Measurements from ENCODE around the gene SCD5. TPM values are rescaled to one million over a fixed set of nuclear protein-coding genes. Genes with fewer than 3 reads are reported as not detected.

SCD5 gene
- polyA plus RNA-seq, 4 donors: 0.45 to 73.0 (median 5.3) TPM

- Histone ChIP-seq H3K4me3 (ENCODE audit: low read depth in 1 of 3, low read length in 3 of 3) (no peak overlapping the region), H3K27me3 (ENCODE audit: control insufficient read depth in 3 of 3, insufficient read depth in 3 of 3, low read length in 3 of 3) (no peaks in the 10 kb centered on the region), H3K9me3 (ENCODE audit: control insufficient read depth in 2 of 2, insufficient read depth in 1 of 2, low read depth in 1 of 2, low read length in 1 of 2) (no peaks in the 10 kb centered on the region), H3K36me3 (ENCODE audit: control insufficient read depth in 3 of 3, insufficient read depth in 2 of 3, low read depth in 1 of 3, low read length in 3 of 3) (peaks cover 0 to 3% (median 0%) of the 10 kb centered on the region in 3 donors), H3K27ac (ENCODE audit: low read depth in 1 of 3, low read length in 2 of 3) (no peak overlapping the region), H3K4me1 (ENCODE audit: control insufficient read depth in 3 of 3, insufficient read depth in 2 of 3, low read depth in 1 of 3, low read length in 2 of 3) (peaks cover 0 to 3% (median 0%) of the 10 kb centered on the region in 3 donors)
- 85 to 94% (median 88%) methylated on average over 2 of the region's 2 CpGs for whole genome bisulfite sequencing, 3 donors
- FAIRE-seq (no peak), DNase-seq (no peak)
These were observed 130.7 kb downstream of the SCD5 start for GRCh38 chr4:82667761-82668480.

DNA sequence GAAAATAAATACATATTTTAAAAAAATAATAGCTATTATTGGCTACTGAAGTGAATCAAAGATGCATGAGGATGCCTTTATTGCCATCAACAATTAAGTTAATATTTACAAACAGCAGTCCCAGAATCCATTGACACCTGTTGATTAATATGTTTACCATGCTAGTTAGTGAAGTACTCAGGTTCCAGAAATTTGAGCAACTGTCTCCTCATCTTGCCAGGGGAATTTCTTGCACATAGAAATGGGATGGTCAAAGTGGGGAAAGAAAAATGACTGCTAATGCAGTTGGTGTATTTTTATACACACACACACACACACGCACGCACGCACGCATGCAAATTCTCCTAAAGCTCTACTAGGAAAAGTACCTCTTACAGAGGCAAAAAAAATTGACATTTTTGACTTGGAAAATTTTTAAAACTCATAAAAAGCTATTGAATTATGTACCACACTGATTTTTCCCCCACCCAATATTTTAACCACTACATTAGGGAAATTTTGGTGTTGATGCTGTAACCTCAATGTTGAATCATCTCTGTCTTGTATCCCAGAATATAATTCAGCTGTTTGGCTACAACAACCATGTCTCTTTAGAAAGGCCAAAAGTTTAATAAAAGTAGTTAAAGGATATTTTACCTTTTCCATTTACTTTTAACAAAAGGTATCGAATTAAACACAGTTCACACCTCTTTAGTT lies 131.5 kb downstream of the SCD5 start:
- 94 to 98% (median 97%) methylated on average over 5 of the region's 5 CpGs for WGBS, 3 donors
- H3K4me1 ChIP-seq (ENCODE audit: control insufficient read depth in 3 of 3, insufficient read depth in 2 of 3, low read depth in 1 of 3, low read length in 2 of 3): peaks cover 0 to 3% (median 0%) of the 10 kb centered on the region in 3 donors
- DNase-seq: no peak
- no peak overlapping the region for H3K4me3 ChIP-seq (ENCODE audit: low read depth in 1 of 3, low read length in 3 of 3)
- H3K36me3 ChIP-seq (ENCODE audit: control insufficient read depth in 3 of 3, insufficient read depth in 2 of 3, low read depth in 1 of 3, low read length in 3 of 3): peaks cover 0 to 3% (median 0%) of the 10 kb centered on the region in 3 donors
- FAIRE-seq: no peak
- no peaks in the 10 kb centered on the region for H3K9me3 ChIP-seq (ENCODE audit: control insufficient read depth in 2 of 2, insufficient read depth in 1 of 2, low read depth in 1 of 2, low read length in 1 of 2)
- H3K27me3 ChIP-seq (ENCODE audit: control insufficient read depth in 3 of 3, insufficient read depth in 3 of 3, low read length in 3 of 3): no peaks in the 10 kb centered on the region
- H3K27ac ChIP-seq (ENCODE audit: low read depth in 1 of 3, low read length in 2 of 3): no peak overlapping the region

DNA sequence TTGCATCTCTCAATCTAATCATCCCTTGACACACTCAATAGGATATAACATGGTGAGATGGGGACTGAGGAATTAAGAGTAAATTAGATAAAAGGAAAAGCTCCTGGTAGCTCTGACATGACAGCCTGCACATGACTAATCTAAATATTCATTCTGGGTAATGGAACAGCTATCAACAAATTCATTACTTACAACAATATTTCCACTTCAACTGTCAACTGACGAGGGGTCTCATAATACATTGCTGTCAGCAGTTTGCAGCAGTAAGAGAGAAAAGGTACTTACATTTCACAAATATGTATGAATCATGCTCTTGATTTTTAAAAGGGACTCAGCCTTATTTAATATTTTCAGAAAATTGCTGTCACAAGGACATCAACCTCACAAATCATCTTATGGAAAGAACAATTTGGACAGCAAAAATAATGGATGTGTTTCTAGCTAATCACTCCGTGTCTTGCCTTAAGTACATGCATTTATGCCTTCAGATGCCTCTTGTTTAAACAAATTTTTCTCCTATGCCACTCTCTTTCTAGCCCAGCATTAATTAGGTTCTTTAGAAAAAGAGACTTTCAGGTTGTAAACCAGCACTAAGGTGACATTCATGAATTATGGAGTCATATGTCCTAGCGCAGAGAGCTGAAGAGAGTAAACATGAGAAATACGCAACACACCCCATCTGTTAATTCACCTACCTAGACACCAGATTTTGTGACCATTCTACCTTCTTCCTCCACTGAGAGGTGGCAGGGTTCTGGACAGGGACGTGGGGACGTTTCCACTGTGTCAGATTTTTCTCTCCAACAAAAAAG lies 137.2 kb downstream of the SCD5 start:
- Histone ChIP-seq H3K4me3 (ENCODE audit: low read depth in 1 of 3, low read length in 3 of 3) (no peak overlapping the region), H3K27me3 (ENCODE audit: control insufficient read depth in 3 of 3, insufficient read depth in 3 of 3, low read length in 3 of 3) (no peaks in the 10 kb centered on the region), H3K36me3 (ENCODE audit: control insufficient read depth in 3 of 3, insufficient read depth in 2 of 3, low read depth in 1 of 3, low read length in 3 of 3) (peaks cover 0 to 4% (median 0%) of the 10 kb centered on the region in 3 donors), H3K9me3 (ENCODE audit: control insufficient read depth in 2 of 2, insufficient read depth in 1 of 2, low read depth in 1 of 2, low read length in 1 of 2) (no peaks in the 10 kb centered on the region), H3K4me1 (ENCODE audit: control insufficient read depth in 3 of 3, insufficient read depth in 2 of 3, low read depth in 1 of 3, low read length in 2 of 3) (peaks cover 0 to 3% (median 0%) of the 10 kb centered on the region in 3 donors), H3K27ac (ENCODE audit: low read depth in 1 of 3, low read length in 2 of 3) (no peak overlapping the region)
- FAIRE-seq: no peak
- 88 to 92% (median 89%) methylated on average over 6 of the region's 6 CpGs for WGBS, 3 donors
- DNase-seq: no peak

- Histone ChIP-seq H3K36me3 (ENCODE audit: control insufficient read depth in 3 of 3, insufficient read depth in 2 of 3, low read depth in 1 of 3, low read length in 3 of 3) (peaks cover 0 to 9% (median 0%) of the 10 kb centered on the region in 3 donors), H3K27me3 (ENCODE audit: control insufficient read depth in 3 of 3, insufficient read depth in 3 of 3, low read length in 3 of 3) (no peaks in the 10 kb centered on the region), H3K4me1 (ENCODE audit: control insufficient read depth in 3 of 3, insufficient read depth in 2 of 3, low read depth in 1 of 3, low read length in 2 of 3) (no peaks in the 10 kb centered on the region), H3K4me3 (ENCODE audit: low read depth in 1 of 3, low read length in 3 of 3) (no peak overlapping the region), H3K9me3 (ENCODE audit: control insufficient read depth in 2 of 2, insufficient read depth in 1 of 2, low read depth in 1 of 2, low read length in 1 of 2) (no peaks in the 10 kb centered on the region), H3K27ac (ENCODE audit: low read depth in 1 of 3, low read length in 2 of 3) (no peak overlapping the region)
- 32 to 66% (median 43%) methylated on average over 4 of the region's 4 CpGs for WGBS, 3 donors
- FAIRE-seq: no peak
- DNase-seq: no peak
These were observed 146.5 kb downstream of the SCD5 start for GRCh38 chr4:82652062-82652461.

- Histone ChIP-seq H3K9me3 (ENCODE audit: control insufficient read depth in 2 of 2, insufficient read depth in 1 of 2, low read depth in 1 of 2, low read length in 1 of 2) (no peaks in the 10 kb centered on the region), H3K4me3 (ENCODE audit: low read depth in 1 of 3, low read length in 3 of 3) (no peak overlapping the region), H3K27ac (ENCODE audit: low read depth in 1 of 3, low read length in 2 of 3) (no peak overlapping the region), H3K27me3 (ENCODE audit: control insufficient read depth in 3 of 3, insufficient read depth in 3 of 3, low read length in 3 of 3) (no peaks in the 10 kb centered on the region), H3K4me1 (ENCODE audit: control insufficient read depth in 3 of 3, insufficient read depth in 2 of 3, low read depth in 1 of 3, low read length in 2 of 3) (no peaks in the 10 kb centered on the region), H3K36me3 (ENCODE audit: control insufficient read depth in 3 of 3, insufficient read depth in 2 of 3, low read depth in 1 of 3, low read length in 3 of 3) (peaks cover 0 to 9% (median 0%) of the 10 kb centered on the region in 3 donors)
- FAIRE-seq: no peak
- DNase-seq: no peak
These were observed 147.7 kb downstream of the SCD5 start for GRCh38 chr4:82650868-82651267.

GRCh38 chr4:82648356-82648755 lies 150.2 kb downstream of the SCD5 start:
- FAIRE-seq (no peak), DNase-seq (no peak)
- H3K36me3 ChIP-seq (ENCODE audit: control insufficient read depth in 3 of 3, insufficient read depth in 2 of 3, low read depth in 1 of 3, low read length in 3 of 3): peaks cover 0 to 9% (median 0%) of the 10 kb centered on the region in 3 donors
- no peaks in the 10 kb centered on the region for H3K9me3 ChIP-seq (ENCODE audit: control insufficient read depth in 2 of 2, insufficient read depth in 1 of 2, low read depth in 1 of 2, low read length in 1 of 2)
- H3K4me1 ChIP-seq (ENCODE audit: control insufficient read depth in 3 of 3, insufficient read depth in 2 of 3, low read depth in 1 of 3, low read length in 2 of 3): no peaks in the 10 kb centered on the region
- H3K27me3 ChIP-seq (ENCODE audit: control insufficient read depth in 3 of 3, insufficient read depth in 3 of 3, low read length in 3 of 3): no peaks in the 10 kb centered on the region
- WGBS, 3 donors: 50 to 65% (median 60%) methylated on average over 3 of the region's 3 CpGs
- H3K4me3 ChIP-seq (ENCODE audit: low read depth in 1 of 3, low read length in 3 of 3): no peak overlapping the region
- H3K27ac ChIP-seq (ENCODE audit: low read depth in 1 of 3, low read length in 2 of 3): no peak overlapping the region

DNA sequence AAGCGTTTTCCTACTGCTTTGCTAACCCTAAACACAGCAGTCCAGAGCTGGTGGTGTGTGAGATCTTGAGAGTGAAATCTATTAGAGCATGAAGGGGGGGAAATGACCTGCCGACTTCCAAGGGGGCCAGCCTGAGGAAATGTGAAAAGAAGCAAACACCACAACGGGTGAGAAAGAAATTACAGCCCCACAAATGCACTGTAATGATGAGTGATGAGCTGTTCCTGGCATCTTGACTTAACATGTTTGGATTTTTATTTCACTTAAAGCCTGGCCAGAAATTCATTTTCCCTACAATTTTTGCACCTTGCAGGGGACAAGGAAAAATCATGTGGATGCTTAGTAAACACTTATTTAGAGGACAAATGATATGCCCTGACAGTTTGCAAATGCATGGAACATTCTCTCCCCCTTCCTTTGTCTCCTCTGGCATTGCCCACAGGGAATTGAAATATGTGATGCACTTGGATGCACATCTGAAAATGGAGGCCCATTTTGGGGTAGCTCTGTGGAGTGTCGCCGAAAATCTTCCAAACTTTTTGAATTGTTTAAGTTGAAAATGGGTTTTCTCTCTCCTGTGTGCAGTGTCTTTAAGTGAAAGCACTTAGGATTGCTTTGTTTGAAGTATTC lies 152.5 kb downstream of the SCD5 start:
- no peaks in the 10 kb centered on the region for H3K9me3 ChIP-seq (ENCODE audit: control insufficient read depth in 2 of 2, insufficient read depth in 1 of 2, low read depth in 1 of 2, low read length in 1 of 2)
- H3K27ac ChIP-seq (ENCODE audit: low read depth in 1 of 3, low read length in 2 of 3): no peak overlapping the region
- no peak overlapping the region for H3K4me3 ChIP-seq (ENCODE audit: low read depth in 1 of 3, low read length in 3 of 3)
- DNase-seq (no peak), FAIRE-seq (no peak)
- peaks cover 0 to 8% (median 0%) of the 10 kb centered on the region in 3 donors for H3K36me3 ChIP-seq (ENCODE audit: control insufficient read depth in 3 of 3, insufficient read depth in 2 of 3, low read depth in 1 of 3, low read length in 3 of 3)
- 63 to 79% (median 77%) methylated on average over 5 of the region's 5 CpGs for WGBS, 3 donors
- H3K4me1 ChIP-seq (ENCODE audit: control insufficient read depth in 3 of 3, insufficient read depth in 2 of 3, low read depth in 1 of 3, low read length in 2 of 3): no peaks in the 10 kb centered on the region
- H3K27me3 ChIP-seq (ENCODE audit: control insufficient read depth in 3 of 3, insufficient read depth in 3 of 3, low read length in 3 of 3): no peaks in the 10 kb centered on the region

- H3K27ac ChIP-seq (ENCODE audit: low read depth in 1 of 3, low read length in 2 of 3): no peak overlapping the region
- H3K4me1 ChIP-seq (ENCODE audit: control insufficient read depth in 3 of 3, insufficient read depth in 2 of 3, low read depth in 1 of 3, low read length in 2 of 3): no peaks in the 10 kb centered on the region
- H3K9me3 ChIP-seq (ENCODE audit: control insufficient read depth in 2 of 2, insufficient read depth in 1 of 2, low read depth in 1 of 2, low read length in 1 of 2): no peaks in the 10 kb centered on the region
- FAIRE-seq (no peak), DNase-seq (no peak)
- peaks cover 0 to 7% (median 0%) of the 10 kb centered on the region in 3 donors for H3K36me3 ChIP-seq (ENCODE audit: control insufficient read depth in 3 of 3, insufficient read depth in 2 of 3, low read depth in 1 of 3, low read length in 3 of 3)
- H3K4me3 ChIP-seq (ENCODE audit: low read depth in 1 of 3, low read length in 3 of 3): no peak overlapping the region
- 66 to 80% (median 72%) methylated on average over 4 of the region's 4 CpGs for WGBS, 3 donors
- H3K27me3 ChIP-seq (ENCODE audit: control insufficient read depth in 3 of 3, insufficient read depth in 3 of 3, low read length in 3 of 3): no peaks in the 10 kb centered on the region
These were observed 153.9 kb downstream of the SCD5 start for GRCh38 chr4:82644734-82645126.

All from small intestine (tissue), 7 donors.